NCI-H146 (cell line): ENCODE results near the gene RAX.
A peak's percentile ranks its signal among the peaks of the same experiment; 100 is the strongest.

ENCODE experiments used
- DNase-seq: peaks from one replicate; lab custom pipeline; 2025; lab: John Stamatoyannopoulos, UW

The RAX gene

DNA sequence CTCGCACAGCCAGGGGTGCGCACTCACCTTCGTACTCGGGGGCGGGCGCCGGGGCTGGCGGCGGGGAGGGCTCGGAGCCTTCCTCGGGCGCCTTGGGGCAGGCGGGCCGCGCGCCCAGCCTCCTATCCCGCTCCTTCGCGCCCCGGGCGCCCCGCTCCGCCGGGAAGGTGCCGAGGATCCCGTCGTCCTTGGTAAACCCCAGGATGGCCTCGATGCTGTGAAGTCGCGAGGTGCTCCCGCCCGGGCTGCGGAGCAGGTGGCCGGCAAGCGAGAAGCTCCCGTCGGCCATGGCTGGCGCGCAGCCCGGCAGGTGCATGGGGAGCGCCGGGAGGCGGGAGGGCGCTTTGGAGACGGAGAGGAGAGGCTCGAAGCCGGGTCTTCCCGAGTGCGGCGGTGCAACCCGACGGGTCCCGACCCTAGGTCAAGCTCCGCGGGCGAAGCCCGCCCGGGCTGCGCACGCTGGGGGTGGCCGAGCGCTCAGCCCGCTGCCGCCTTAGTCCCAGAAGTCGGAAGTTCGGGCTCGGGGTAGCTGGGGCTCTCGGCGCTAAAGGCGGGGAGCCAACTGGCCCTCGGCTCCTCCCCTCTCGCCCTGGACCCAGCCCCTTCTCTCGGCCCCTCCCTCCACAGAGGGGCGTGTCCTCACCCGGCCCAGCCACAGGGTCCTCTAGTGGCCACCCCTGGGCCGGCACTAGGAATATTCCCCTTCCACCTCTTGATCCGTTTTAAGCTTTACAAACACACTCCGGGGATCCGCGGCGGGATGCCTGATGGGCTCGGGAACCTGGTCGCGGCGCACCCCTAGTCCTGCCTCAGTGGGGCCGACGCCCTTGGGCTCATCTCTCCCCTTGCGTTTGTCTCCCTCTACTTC is at the start of gene RAX:
RAX (minus strand) TSS at position 564 of the 868 bp plus-strand sequence; CDS start at position 316, 248 bp downstream.
- DNase-seq: no peak

DNA sequence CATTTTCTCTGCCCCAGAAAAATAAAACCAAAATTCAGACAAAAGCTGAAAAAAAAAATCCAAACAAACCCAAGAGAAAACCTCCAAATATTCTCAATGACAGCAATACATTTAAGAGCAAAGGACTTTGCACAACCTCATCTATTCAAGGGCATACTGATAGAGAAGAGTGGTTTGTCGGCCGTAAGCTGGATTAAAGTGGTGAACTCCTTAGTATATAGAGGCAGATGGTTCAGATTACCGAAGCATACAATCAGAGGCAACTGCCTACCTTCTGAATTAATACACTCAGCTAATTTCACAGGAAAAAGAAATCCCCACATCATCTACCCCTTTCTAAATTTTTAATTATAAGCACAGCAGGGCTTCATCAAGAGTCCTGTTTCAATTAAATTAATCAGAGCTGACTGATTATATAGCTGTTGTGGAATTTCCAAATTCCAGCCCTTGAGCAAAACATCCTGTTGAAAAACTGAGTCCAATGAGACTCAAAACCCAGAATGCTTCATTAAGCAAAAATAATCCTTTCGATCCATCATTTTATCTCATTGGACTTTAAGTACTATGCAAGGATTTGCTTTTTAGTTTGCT is 45.3 kb upstream of the RAX start, which contains the start of gene CPLX4:
CPLX4 (minus strand) TSS at position 190 of the 591 bp plus-strand sequence; CDS start at position 3, 187 bp downstream.
- DNase-seq: no peak

GRCh38 chr18:59311631-59312030 is 38.4 kb upstream of the RAX start:
- DNase-seq: no peak

DNA sequence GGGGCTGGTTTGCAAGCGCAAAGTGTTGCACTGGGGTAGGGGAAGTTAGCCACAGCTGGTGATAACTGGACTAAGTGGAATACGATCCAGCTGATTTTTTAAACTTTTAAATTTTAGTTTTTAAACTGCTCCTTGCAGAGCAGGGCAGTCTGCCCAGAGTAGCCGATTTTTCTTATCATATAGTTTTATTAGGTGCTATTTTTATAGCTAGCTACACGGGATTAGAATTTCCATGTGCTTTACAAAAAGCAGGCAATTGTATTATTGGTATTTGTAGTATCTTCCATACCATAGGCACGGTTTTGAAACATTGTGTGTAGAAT is 35.6 kb upstream of the RAX start:
- no peak for DNase-seq

GRCh38 chr18:59308248-59308937 is 35.1 kb upstream of the RAX start:
- DNase-seq: peak; percentile 79

DNA sequence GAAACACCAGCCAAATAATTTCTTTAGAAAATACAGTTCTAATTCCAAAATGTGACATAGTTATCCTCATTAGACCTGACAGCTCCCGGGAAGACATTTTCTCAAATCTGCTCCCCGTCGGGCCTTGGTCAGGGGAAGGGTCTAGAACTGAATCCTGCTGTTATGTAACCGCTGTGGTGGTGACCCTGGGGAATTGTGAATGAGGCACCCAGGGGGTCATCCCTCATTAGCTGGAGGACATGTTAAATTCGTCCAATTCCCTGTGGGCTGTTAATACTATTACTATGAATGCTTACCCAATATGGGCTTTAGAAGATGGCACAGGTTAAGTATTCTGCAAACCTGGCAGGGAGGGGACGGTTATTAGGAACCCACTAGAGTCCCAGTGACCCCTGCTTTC is 33.4 kb upstream of the RAX start:
- no peak for DNase-seq

DNA sequence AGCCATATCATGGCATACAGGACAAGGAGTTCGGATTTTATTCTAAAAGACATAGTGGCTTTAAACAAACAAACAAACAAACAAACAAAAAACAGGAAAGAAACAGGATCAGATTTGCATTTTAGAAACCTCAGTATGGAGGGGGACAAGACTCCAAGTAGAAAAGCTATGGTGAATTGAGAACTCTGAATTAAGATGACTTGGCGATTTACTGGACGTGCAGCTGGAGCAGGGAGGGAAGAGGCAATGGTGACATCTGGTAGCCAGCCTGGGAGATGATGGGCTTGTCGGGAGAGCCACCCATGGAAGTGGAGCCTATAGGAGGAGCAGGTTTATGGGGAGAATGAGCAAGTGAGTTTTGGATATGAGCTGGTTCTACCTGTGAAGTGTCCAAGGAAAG is 32.0 kb upstream of the RAX start:
- DNase-seq: no peak

GRCh38 chr18:59303656-59304195 is 30.5 kb upstream of the RAX start:
- peak; percentile 80 for DNase-seq

GRCh38 chr18:59303006-59303405 is 29.8 kb upstream of the RAX start:
- no peak for DNase-seq

DNA sequence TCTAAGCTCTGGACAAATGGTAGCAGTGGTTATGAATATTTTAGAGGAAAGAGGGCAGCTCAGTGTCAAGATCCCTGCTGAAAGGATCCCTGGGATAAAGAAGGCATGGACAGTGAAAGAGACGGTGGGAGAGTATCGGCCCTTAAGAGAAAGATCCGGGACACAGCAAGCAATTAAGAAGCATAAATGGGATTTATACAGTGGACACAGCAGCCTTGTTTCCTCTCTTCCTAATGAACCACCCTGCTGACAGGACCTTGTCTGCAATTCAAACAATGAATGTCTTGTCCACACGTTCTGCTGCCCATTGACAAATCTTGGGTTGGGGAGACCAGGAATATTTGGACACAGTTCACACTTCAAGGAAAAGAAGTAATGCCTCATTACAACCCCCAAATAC is 28.7 kb upstream of the RAX start:
- DNase-seq: no peak

DNA sequence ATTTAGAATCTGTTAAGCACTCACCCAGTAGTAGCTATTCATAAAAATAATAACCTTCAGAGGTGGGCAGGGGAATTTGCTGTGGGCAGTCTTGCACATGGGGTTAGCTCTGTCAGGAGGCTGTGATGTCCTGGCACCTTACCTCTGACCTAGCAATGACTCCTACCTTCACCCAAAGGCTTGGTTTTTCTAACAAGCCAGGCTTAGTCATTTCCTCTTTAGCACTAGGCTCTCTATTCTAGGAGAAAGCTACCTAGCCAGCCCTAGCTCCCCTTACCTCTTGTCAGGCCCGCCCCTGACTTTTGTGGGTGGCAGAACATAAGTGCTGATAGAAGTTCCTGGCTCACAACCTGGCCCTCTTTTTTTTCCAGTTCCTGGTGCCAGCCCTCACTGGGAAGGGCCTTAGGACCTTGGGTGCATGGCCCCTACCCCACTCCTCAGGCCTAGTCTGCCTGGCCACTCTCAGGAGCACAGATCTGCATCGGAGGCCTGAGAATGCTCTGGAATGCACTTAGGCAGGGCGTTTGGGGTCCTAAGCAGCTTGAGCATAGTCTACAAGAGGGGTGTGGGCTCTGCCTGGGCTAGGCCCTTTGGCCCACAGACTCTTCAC is 27.5 kb upstream of the RAX start:
- no peak for DNase-seq

- no peak for DNase-seq
Observed at GRCh38 chr18:59298871-59299270, 25.6 kb upstream of the RAX start.

- DNase-seq: no peak
Observed at GRCh38 chr18:59293317-59293716, 20.1 kb upstream of the RAX start.

DNA sequence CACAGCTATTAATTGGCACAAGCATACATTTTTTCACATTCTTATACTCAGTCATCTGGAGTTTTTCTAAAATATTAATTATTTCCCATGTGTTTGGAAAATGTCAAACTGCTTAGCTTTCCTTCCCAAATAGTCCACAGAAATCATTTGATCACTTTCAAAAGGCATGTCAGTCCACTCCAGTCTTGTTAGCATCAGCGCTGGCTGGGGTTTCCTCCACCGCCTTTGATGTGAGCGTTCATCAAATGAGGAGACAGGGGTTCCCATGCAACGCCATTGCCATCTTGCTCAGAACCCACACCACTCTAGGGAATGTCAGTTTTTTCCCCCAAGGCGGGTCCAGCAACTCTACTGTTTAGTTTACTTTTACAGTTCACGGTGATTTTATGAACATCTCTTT is 13.1 kb upstream of the RAX start:
- no peak for DNase-seq

DNA sequence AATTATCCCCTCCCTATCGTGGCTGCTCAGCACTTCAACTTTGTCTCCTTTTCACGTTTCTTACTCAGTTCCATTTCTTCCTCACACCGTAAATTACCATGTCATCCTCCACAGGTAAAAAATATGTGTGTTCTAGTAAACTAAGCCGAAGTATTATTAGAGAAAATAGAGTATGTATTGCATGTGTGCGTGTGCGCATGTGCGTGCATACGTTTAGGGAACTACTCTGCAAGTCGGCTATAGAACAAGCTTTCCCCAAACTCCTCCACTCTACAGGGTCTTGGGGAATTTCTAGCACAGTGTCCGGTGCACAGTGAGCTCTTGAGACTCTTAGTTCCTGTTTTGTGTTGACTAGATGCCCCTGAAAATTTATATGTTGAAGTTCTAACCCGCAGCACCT is 9.1 kb upstream of the RAX start:
- no peak for DNase-seq

GRCh38 chr18:59279722-59280121 is 6.5 kb upstream of the RAX start:
- no peak for DNase-seq

DNA sequence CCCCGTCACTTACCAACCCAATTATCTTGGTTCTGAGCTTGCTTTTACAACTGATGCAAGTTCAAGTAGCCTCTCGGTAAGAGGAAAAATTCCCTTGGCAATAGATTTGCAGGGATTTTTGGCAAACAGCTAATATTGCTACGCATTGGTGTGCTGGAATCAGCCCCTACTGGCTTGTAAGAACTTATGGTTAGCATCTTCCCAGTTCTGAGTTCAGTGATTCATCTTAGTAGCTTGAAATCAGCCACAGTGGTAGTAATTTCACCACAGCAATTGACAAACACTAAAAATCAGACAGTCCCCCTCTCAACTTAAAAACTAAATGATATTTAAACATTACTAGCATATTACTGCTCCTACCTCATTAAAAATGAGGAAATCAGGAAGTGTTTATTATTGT is 5.9 kb upstream of the RAX start:
- no peak for DNase-seq

GRCh38 chr18:59278793-59279192 is 5.5 kb upstream of the RAX start:
- DNase-seq: no peak

DNA sequence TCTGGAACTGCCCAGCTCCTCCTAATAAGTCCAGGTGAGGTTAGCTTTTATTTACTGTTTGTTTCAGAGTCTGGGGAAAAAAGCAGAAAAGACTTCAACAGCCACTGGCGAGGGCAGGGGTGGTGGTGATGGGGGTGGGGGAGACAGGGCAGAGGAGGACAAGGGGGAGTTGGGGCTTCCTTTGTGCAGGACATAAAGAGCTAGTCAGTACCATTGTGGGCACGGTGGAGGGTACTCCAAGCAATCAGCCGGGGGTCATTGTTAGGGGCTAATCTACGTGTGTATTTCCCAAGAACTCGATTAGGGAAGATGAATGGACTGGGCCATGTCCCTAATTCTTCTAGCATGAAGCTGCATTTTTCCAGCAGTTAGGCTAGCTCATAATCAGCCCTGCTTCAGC is 2.8 kb upstream of the RAX start:
- DNase-seq: peak; percentile 23

DNA sequence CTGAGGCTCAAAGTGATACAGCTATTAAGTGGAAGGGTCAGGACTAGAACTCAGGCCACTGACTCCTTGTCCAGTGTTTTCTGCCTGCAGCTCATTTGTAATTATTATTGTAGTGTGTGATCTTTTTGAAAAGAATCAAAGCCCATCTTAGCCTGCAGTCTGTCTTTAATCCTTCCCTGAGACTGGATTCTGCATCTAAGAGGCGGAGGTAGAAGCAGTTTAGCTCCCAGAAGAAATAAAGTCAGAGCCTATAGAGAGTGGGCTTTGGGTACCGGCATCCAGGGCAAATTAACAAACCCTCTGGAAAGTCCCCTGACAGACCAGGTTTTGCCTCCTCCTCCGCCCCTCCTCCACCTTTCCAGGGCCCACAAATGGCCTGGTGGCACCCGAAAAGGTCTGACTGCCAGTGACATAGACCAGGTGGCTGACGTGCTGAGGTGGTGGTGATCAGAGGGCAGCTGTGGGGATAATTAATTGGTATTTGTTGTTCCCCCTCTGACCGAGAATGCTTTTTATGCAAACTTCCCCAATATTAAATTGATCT is 2.2 kb upstream of the RAX start:
- DNase-seq: no peak

- DNase-seq: no peak
Observed at GRCh38 chr18:59274533-59274928, 1.3 kb upstream of the RAX start.
